Measurements from ENCODE around the gene NSDHL. TPM values are rescaled to one million over a fixed set of nuclear protein-coding genes. Genes with fewer than 3 reads are reported as not detected.
A peak's percentile ranks its signal among the peaks of the same experiment; 100 is the strongest.
"Not testable (repeated sequence)": the region's sequence is repeated elsewhere in the genome, so short reads cannot be mapped to it uniquely, and the experiment has no call there.

NSDHL gene
- total RNA-seq, 2 experiments from 2014 or later, result 20.0 to 20.6 TPM

DNA sequence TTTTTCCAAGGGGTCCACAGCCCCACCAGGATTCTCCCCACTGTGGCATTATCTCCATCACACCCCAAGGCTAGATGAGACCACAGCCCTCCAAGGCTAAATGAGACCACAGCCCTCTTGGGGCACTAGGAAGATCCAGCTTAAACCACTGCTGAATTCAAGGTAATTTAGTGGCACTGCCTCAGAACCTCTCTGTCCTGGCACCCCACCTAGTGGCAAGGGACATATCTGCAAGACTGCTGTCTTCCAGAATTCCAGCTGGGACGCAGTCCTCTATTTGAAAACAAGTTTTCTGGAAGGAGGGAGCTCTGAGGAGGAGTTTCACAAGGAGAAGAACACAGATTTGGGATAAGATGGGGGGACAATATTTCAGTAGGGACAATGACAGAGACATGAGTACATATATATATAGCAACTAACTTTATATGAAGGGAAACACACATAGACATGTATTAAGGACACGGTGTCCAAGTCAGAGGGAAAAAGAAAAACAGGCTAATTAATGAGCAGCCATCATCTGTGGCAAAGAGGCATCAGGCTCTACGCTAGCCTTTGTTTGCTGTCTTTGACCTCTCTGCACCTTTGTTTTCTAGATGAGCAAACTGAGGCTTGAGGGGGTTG, 9.6 kb upstream of the NSDHL start:
- no peaks in the 10 kb centered on the region for H3K36me3 Mint-ChIP-seq (ENCODE audit: low read depth)
- POLR2A ChIA-PET, result interaction anchor here (1.0 kb wide), 1 partner anchor 9 kb away, joined by 6 read pairs; the partner anchor contains the start of genes CETN2 and NSDHL
- no peaks in the 10 kb centered on the region for H3K4me1 Mint-ChIP-seq
- ATAC-seq, result no peak
- H3K27me3 Mint-ChIP-seq, result peaks cover 8% of the 10 kb centered on the region
- no peak overlapping the region for H3K4me3 Mint-ChIP-seq
- no peaks in the 10 kb centered on the region for H3K9me3 Mint-ChIP-seq (ENCODE audit: low read depth)
- intact Hi-C loops (cut with DNase I, micrococcal nuclease), result no loop called here
- DNase-seq, result peak; percentile 35
- CTCF ChIA-PET, result interaction anchor here (0.6 to 1.1 kb wide), 4 partner anchors 18 to 517 kb away, joined by 3 to 4 read pairs (median 4); no protein-coding TSS in a partner anchor
- H3K27ac Mint-ChIP-seq, result no peak overlapping the region

DNA sequence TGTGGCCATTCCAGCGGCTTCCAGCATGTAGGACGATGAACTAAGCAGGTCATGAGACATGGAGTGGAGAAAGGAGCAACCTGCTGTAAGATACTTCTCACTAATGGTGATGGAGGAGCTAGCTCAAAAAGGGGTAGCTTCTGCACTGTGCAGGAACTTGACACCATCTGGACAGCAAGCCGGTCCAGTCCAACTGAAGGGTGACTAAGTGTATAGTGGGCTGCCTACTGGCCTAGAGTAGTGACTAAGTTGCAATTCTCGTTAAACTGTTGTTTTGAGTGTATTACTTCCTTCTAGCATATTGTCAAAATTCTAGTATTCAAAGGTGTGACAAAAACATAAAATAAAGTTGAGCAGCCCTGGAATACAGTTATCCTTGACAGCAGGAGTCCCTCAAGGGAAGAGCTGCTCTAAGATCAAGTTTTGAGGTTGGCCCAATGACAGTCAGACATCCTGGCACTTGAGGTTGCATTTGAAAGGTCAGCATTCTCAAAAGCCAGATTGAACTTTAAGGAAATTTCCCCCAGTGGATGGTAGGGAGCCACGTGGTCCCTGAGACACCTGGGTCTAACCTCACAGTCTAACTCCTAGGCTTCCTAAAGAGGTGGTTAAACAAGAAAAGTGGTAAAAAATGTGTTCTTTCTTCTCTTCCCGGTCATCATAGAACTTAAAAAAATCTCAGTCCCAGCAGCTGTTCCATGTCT, 8.3 kb upstream of the NSDHL start:
- no peaks in the 10 kb centered on the region for H3K4me1 Mint-ChIP-seq
- no peaks in the 10 kb centered on the region for H3K9me3 Mint-ChIP-seq (ENCODE audit: low read depth)
- DNase-seq (no peak), ATAC-seq (no peak)
- no peak overlapping the region for H3K4me3 Mint-ChIP-seq
- ChIA-PET CTCF (interaction anchor here (1.1 kb wide), 1 partner anchor 515 kb away, joined by 4 read pairs; no protein-coding TSS in a partner anchor), POLR2A (no interaction called here)
- no peak overlapping the region for H3K27ac Mint-ChIP-seq
- H3K27me3 Mint-ChIP-seq, result peaks cover 5% of the 10 kb centered on the region
- H3K36me3 Mint-ChIP-seq (ENCODE audit: low read depth), result no peaks in the 10 kb centered on the region
- intact Hi-C loops (cut with DNase I, micrococcal nuclease), result no loop called here

DNA sequence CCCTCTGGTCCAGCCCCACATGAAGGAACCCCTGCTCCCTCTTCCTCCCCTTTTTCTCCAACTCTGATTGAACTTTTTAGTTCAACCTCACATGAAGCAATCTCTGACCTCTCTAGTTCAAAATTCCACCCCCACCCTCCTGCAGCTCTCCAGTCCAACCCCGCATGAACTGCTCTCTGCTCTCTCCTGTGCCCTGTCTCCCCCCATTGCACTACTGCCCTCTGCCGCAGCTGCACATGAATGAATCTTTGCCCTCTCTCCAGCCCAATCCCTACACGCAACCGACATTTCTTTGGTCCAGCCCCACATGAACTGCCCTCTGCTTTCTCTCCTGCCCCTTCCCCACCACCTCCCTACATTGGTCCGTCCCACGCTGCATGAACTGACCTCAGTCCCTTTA, 7.2 kb upstream of the NSDHL start:
- no peaks in the 10 kb centered on the region for H3K9me3 Mint-ChIP-seq (ENCODE audit: low read depth)
- H3K36me3 Mint-ChIP-seq (ENCODE audit: low read depth), result peaks cover 1% of the 10 kb centered on the region
- H3K4me3 Mint-ChIP-seq, result no peak overlapping the region
- ChIA-PET CTCF (interaction anchor here (0.6 kb wide), 1 partner anchor 385 kb away, joined by 3 read pairs; no protein-coding TSS in a partner anchor), POLR2A (no interaction called here)
- H3K4me1 Mint-ChIP-seq, result no peaks in the 10 kb centered on the region
- peaks cover 5% of the 10 kb centered on the region for H3K27me3 Mint-ChIP-seq
- no peak overlapping the region for H3K27ac Mint-ChIP-seq
- intact Hi-C loops (cut with DNase I, micrococcal nuclease), result no loop called here
- DNase-seq, result no peak
- no peak for ATAC-seq

DNA sequence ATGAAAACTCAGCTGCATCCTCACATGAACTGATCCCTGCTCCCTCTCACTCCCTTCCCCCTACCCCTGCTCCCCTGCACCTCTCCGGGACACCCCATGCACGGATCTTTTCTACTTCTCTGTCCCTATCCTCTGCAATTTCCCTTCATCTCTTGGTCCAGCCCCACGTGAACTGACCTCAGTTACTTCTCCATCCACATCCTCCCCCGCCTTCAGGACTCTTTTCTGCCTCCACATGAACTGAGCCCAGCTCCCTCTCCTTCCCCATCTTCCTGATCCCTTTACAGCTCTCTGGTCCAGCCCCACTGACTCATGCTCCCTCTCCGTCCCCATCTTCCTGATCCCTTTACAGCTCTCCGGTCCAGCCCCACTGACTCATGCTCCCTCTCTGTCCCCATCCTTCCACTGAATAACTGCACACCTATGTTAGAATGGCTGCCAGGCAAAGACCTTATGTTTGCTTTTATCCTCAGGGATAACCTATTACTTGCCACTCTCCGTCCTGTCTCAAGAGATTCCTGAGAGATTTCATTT, 6.0 kb upstream of the NSDHL start:
- ChIA-PET POLR2A (no interaction called here), CTCF (interaction anchor here (0.7 kb wide), 1 partner anchor 755 kb away, joined by 3 read pairs; no protein-coding TSS in a partner anchor)
- DNase-seq, result no peak
- peaks cover 5% of the 10 kb centered on the region for H3K27me3 Mint-ChIP-seq
- peaks cover 1% of the 10 kb centered on the region for H3K36me3 Mint-ChIP-seq (ENCODE audit: low read depth)
- H3K4me3 Mint-ChIP-seq, result no peak overlapping the region
- no peak overlapping the region for H3K27ac Mint-ChIP-seq
- H3K9me3 Mint-ChIP-seq (ENCODE audit: low read depth), result no peaks in the 10 kb centered on the region
- intact Hi-C loops (cut with DNase I, micrococcal nuclease), result no loop called here
- peaks cover 2% of the 10 kb centered on the region for H3K4me1 Mint-ChIP-seq
- no peak for ATAC-seq

DNA sequence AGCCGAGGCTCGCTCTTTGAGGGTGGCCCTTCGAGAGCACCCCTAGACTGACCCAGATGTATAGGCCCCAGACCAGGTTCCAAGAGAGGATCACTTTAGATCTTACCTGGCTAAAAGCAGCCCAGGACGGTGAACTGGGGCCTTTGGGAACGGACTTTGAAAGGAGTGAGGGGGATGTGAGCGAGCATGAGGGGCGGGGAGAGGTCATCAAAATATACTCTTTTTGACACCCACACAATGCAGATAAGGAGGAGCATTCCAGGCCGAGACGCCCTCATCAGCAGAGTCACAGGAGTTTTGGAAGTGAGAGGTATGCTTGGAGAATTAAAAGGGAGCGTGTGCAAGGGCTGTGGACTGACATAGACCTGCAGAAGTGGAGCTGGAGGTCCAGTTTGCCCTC, 528 bp downstream of the NSDHL start:
- ATAC-seq (no peak), DNase-seq (no peak)
- Mint-ChIP-seq H3K4me1 (peaks cover 19% of the 10 kb centered on the region), H3K27me3 (no peaks in the 10 kb centered on the region), H3K9me3 (ENCODE audit: low read depth) (no peaks in the 10 kb centered on the region), H3K27ac (peak overlapping the region; percentile 78), H3K4me3 (peak overlapping the region; percentile 83), H3K36me3 (ENCODE audit: low read depth) (peaks cover 12% of the 10 kb centered on the region)
- intact Hi-C loops (cut with DNase I, micrococcal nuclease), result loop anchor here (2.0 to 10.0 kb wide), 4 partner anchors 96 to 1933 kb away; partner anchors contain the start of genes CD99L2 (in 1 of the 2) and VMA21 (in 1 of the 2)
- ChIA-PET POLR2A (interaction anchor here (1.4 kb wide), 1 partner anchor 10 kb away, joined by 6 read pairs; no protein-coding TSS in a partner anchor), CTCF (interaction anchor here (0.6 to 0.8 kb wide), 2 partner anchors 27 to 129 kb away, joined by 3 to 4 read pairs; no protein-coding TSS in a partner anchor)

DNA sequence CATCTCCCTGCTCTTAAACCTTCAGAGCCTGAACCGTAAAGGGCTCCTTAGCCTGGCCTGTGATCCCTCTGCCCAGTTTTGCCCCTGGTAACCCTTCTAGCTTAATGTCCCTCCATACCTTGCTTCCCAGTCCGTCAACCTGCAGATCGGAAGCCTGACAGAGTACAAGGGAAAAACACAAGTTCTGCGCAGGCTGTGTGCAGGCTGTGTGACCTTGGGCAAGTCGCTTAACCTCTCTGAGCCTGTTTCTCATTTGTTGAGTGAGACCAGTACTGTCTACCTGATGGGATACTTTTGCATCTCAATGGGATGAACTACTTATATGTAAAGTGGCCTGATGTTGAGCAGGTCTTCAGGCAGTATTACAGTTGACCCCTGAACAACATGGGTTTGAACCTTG, 1.7 kb downstream of the NSDHL start:
- intact Hi-C loops (cut with DNase I, micrococcal nuclease), result loop anchor here (5.0 to 10.0 kb wide), 3 partner anchors 95 to 1435 kb away; partner anchors contain the start of gene VMA21 (in 1 of the 2)
- H3K27ac Mint-ChIP-seq, result peak overlapping the region; percentile 42
- no peak for DNase-seq
- no peaks in the 10 kb centered on the region for H3K27me3 Mint-ChIP-seq
- peak overlapping the region; percentile 83 for H3K4me3 Mint-ChIP-seq
- POLR2A ChIA-PET, result no interaction called here
- CTCF ChIA-PET, result interaction anchor here (0.6 kb wide), 1 partner anchor 81 kb away, joined by 3 read pairs; no protein-coding TSS in a partner anchor
- no peak for ATAC-seq
- H3K9me3 Mint-ChIP-seq (ENCODE audit: low read depth), result no peaks in the 10 kb centered on the region
- peaks cover 17% of the 10 kb centered on the region for H3K36me3 Mint-ChIP-seq (ENCODE audit: low read depth)
- H3K4me1 Mint-ChIP-seq, result peaks cover 19% of the 10 kb centered on the region

DNA sequence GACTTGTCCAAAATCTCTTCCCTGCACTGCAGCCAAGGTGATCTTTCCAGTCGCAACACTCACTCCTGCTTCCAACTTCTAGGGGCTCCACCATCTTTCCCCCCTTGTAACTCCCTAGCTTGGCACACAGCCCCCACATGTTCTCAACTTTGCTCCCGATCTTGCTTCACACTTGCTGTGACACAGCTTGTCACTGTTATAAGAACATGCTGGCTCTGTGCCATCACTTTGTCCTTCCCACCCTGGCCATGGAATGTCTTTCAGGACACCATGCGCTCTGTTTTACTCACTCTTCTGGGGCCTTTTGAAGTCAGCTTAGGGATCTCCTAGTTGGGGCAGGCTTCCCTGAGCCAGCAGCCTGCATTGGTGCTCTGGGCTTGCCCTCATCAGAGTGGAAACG, 2.5 kb downstream of the NSDHL start:
- Mint-ChIP-seq H3K9me3 (ENCODE audit: low read depth) (no peaks in the 10 kb centered on the region), H3K4me3 (no peak overlapping the region), H3K4me1 (peaks cover 22% of the 10 kb centered on the region), H3K27ac (no peak overlapping the region), H3K27me3 (no peaks in the 10 kb centered on the region), H3K36me3 (ENCODE audit: low read depth) (peaks cover 18% of the 10 kb centered on the region)
- intact Hi-C loops (cut with DNase I, micrococcal nuclease), result loop anchor here (5.0 to 10.0 kb wide), 3 partner anchors 94 to 1436 kb away; partner anchors contain the start of gene VMA21 (in 1 of the 2)
- DNase-seq (no peak), ATAC-seq (no peak)
- POLR2A ChIA-PET, result no interaction called here
- CTCF ChIA-PET, result no interaction called here

DNA sequence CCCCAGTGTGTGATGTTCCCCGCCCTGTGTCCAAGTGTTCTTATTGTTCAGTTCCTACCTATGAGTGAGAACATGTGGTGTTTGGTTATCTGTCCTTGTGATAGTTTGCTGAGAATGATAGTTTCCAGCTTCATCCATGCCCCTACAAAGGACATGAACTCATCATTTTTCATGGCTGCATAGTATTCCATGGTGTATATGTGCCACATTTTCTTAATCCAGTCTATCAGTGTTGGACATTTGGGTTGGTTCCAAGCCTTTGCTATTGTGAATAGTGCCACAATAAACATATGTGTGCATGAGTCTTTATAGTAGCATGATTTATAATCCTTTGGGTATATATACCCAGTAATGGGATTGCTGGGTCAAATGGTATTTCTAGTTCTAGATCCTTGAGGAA, 4.6 kb downstream of the NSDHL start:
- peaks cover 23% of the 10 kb centered on the region for H3K36me3 Mint-ChIP-seq (ENCODE audit: low read depth)
- H3K27me3 Mint-ChIP-seq; H3K27ac Mint-ChIP-seq; DNase-seq; ATAC-seq; H3K9me3 Mint-ChIP-seq (ENCODE audit: low read depth); H3K4me3 Mint-ChIP-seq; POLR2A ChIA-PET; CTCF ChIA-PET: not testable (repeated sequence)
- intact Hi-C loops (cut with DNase I, micrococcal nuclease), result loop anchor here in 1 of 2 experiments (10.0 kb wide), 1 partner anchor 1431 kb away; no protein-coding TSS in a partner anchor
- H3K4me1 Mint-ChIP-seq, result peaks cover 26% of the 10 kb centered on the region

DNA sequence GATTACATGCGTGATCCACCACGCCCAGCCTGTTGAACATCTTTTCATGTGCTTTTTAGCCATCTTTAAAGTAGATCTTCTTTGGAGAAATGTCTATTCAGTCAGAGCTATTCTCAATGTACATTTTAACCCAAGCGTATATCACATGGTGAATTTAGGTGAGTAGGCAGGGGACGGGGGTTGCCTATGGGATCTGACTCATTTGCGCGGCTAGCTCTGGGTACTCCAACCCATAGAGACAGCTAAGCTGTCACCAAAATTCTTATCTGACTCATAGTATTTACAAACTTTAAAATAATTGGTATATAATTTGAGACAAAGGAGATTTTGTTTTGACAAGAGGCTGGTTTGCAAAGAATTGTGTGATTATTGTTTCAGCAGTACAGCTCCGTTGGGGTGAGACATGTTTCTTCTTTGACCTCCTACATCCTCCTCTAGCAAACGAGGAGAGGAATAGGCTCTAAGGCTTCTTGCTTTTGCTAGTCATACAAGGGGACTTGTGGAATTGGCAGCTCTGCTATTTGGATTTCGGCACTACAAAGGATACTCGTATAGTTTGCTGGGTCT, 12.0 kb downstream of the NSDHL start:
- no peak overlapping the region for H3K4me3 Mint-ChIP-seq
- CTCF ChIA-PET, result no interaction called here
- DNase-seq (no peak), ATAC-seq (no peak)
- H3K4me1 Mint-ChIP-seq, result peaks cover 11% of the 10 kb centered on the region
- H3K36me3 Mint-ChIP-seq (ENCODE audit: low read depth), result peaks cover 7% of the 10 kb centered on the region
- H3K9me3 Mint-ChIP-seq (ENCODE audit: low read depth), result no peaks in the 10 kb centered on the region
- POLR2A ChIA-PET, result no interaction called here
- H3K27me3 Mint-ChIP-seq, result no peaks in the 10 kb centered on the region
- no peak overlapping the region for H3K27ac Mint-ChIP-seq
- intact Hi-C loops (cut with DNase I, micrococcal nuclease), result no loop called here

DNA sequence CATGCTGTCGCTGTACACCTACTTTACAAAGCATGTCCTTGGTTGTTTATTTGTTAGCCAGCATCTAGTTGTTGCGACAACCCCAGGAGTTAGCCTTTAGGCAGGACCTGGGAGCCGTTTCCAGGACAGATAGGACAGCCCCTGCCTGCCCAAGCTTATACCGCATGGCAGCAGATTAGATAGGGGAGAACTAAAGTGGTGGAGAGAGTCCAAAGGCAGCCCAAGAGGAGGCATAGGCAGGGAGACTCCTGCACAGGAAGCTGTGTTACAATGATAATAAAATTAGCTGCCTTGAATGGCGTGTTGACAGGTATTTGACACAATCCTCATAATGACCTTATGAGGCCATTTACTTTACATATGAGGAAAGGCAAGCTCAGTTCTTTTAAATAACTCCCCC, 13.0 kb downstream of the NSDHL start:
- POLR2A ChIA-PET, result no interaction called here
- intact Hi-C loops (cut with DNase I, micrococcal nuclease), result no loop called here
- DNase-seq, result no peak
- no peak for ATAC-seq
- Mint-ChIP-seq H3K27ac (no peak overlapping the region), H3K9me3 (ENCODE audit: low read depth) (no peaks in the 10 kb centered on the region), H3K4me1 (peaks cover 6% of the 10 kb centered on the region), H3K4me3 (no peak overlapping the region), H3K36me3 (ENCODE audit: low read depth) (peaks cover 7% of the 10 kb centered on the region), H3K27me3 (no peaks in the 10 kb centered on the region)
- CTCF ChIA-PET, result no interaction called here

DNA sequence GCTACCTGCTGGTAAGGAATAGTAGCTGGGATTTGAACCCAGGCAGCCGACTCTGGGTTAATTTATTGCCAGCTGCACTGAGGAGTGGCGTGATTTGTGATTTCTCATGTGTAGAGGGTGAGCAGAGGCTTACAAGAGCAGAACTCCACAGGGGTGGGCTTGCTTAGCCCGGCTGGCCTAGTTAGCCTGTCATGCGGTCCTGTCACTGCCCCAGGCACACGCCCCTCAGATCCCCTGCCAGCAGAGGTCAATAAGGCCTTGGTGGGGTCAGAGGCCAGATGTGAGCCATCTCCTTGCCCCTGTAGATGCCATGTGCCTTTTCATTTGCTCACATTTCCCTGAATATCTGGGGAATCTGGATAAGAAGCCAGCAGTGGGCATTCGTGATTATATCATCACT, 13.4 kb downstream of the NSDHL start:
- ATAC-seq (no peak), DNase-seq (no peak)
- H3K4me1 Mint-ChIP-seq, result peaks cover 6% of the 10 kb centered on the region
- ChIA-PET CTCF (no interaction called here), POLR2A (no interaction called here)
- intact Hi-C loops (cut with DNase I, micrococcal nuclease), result no loop called here
- H3K9me3 Mint-ChIP-seq (ENCODE audit: low read depth), result no peaks in the 10 kb centered on the region
- peaks cover 6% of the 10 kb centered on the region for H3K36me3 Mint-ChIP-seq (ENCODE audit: low read depth)
- no peaks in the 10 kb centered on the region for H3K27me3 Mint-ChIP-seq
- no peak overlapping the region for H3K4me3 Mint-ChIP-seq
- H3K27ac Mint-ChIP-seq, result no peak overlapping the region

All from activated CD4-positive, alpha-beta T cell treated with anti-CD3 and anti-CD28 coated beads for 36 hours (primary cell).